GM23248 (cell line): Measurements from ENCODE around the gene MORN1.

Experiments used
- EZH2 ChIP-seq: fragments of 200-600 bp; sonication (generic); IDR thresholded peaks from 2 replicates; pipeline ENCODE4 v1.6.1; 2018; ENCODE audit warnings: antibody characterized with exemption, mild to moderate bottlenecking; ENCODE audit not compliant: insufficient read depth, poor library complexity, severe bottlenecking
- EZH2phosphoT487 ChIP-seq: fragments of 200-600 bp; sonication (generic); IDR thresholded peaks from 2 replicates; pipeline ENCODE4 v1.6.1; 2018; ENCODE audit warnings: antibody characterized with exemption, moderate library complexity, mild to moderate bottlenecking, low read depth; ENCODE audit not compliant: insufficient read depth

DNA sequence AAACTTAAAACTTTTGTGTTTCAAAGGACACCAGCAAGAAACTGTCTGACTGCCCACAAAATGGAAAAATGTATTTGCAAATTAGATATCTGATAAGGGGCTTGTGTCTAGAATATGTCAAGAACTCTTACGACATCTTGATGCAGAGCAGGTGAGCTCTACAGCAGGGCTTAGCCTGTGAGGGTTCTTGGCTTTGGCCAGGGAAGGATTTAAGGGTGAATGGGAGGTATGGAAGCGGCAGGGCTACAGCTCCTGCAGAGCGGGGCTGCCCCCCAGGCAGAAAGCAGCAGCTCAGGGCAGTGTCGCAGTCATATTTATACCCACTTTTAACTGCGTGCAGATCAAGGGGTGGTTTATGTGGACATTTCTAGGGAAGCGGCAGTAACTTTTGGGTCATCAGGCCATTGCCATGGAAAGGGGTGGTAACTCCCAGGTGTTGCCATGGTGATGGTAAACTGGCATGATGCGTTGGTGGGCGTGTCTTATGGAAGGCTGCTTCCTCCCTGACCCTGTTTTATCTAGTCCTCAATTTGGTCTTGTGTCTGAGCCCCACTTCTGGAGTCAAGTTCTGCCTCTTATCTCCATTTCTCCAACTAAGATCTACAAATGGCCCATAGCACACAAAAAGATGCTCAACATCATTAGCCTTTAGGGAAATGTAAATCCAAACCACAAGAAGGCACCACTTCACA lies 23.2 kb downstream of the MORN1 start:
- TF ChIP-seq EZH2 (no peak), EZH2phosphoT487 (no peak)
